HepG2 (cell line): ENCODE data around the gene SLC35E4.

Source experiments
- E2F1 ChIP-seq: sonication (generic); formaldehyde crosslinking; IDR thresholded peaks from 2 replicates; pipeline ENCODE4 v1.5.0; 2020; ENCODE audit warnings: missing genetic modification reagents
- SIN3A ChIP-seq: IDR thresholded peaks from 2 replicates; pipeline ENCODE4 v1.6.1; 2011; ENCODE audit warnings: low read depth, mild to moderate bottlenecking, control low read depth, low read length, borderline replicate concordance
- SMC3 ChIP-seq: IDR thresholded peaks from 2 replicates; pipeline ENCODE4 v1.6.1; 2011; ENCODE audit warnings: low read length, improper control_type of control experiment
- SUZ12 ChIP-seq: fragments of 150-350 bp; IDR thresholded peaks from 2 replicates; pipeline ENCODE4 v1.6.1; 2014; ENCODE audit warnings: low read depth, low read length
- ZNF180 ChIP-seq: sonication (generic); formaldehyde crosslinking; IDR thresholded peaks from 2 replicates; pipeline ENCODE4 v1.4.0; 2020; ENCODE audit warnings: low read depth, missing genetic modification reagents, borderline replicate concordance
- TF ChIP-seq, protein P1 (sequence below): sonication (generic); formaldehyde crosslinking; IDR thresholded peaks from 2 replicates; pipeline ENCODE4 v1.5.0; 2020; ENCODE audit warnings: mild to moderate bottlenecking, missing genetic modification reagents, moderate library complexity
- TF ChIP-seq, protein P2 (sequence below): sonication (generic); formaldehyde crosslinking; IDR thresholded peaks from 2 replicates; pipeline ENCODE4 v1.9.0; 2022; ENCODE audit warnings: low read depth, missing genetic modification reagents

DNA sequence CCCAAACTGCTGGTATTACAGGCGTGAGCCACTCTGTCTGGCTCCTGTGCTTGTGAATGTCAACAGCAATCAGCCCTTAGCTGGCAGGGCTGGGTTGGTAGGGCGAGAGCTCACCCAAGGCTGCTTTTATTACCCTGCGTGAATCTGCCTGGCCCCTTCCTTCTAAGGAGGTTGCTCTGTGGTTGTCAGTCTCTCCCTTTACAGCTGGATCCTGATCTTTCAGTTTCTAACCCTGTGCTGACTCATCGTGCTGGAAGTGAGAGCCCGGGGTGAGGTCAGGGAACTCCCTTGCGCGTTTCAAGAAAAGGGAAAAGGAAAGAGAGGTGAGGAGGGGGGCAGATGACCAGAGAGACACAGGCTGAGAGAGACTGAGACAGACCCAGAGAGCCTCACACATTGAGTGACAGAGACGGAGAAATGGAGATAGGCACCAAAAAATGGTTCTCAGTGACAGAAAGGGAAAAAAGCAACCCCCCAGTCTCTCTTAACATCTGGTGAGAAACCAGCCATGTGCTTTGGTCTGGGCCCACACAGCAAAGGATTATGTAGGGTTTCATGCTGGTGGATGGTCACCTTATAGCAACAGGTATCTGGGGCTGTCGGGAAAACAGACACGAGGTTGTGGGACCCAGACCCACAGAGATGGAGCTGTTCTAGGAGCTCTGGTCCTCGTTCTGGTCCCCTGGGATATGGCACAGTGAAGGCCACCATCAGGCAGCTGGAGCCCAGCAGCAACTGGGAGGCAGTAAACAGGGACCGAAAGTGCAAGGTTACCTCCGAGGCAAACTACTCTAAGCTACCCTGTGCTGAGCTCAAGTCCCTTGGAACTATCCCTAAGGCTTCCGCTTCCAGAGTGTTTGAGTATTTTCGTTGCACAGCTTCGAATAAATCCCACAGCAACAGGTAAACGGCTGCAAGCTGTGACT lies 26.1 kb upstream of the SLC35E4 start:
- TF ChIP-seq, protein P1, sequence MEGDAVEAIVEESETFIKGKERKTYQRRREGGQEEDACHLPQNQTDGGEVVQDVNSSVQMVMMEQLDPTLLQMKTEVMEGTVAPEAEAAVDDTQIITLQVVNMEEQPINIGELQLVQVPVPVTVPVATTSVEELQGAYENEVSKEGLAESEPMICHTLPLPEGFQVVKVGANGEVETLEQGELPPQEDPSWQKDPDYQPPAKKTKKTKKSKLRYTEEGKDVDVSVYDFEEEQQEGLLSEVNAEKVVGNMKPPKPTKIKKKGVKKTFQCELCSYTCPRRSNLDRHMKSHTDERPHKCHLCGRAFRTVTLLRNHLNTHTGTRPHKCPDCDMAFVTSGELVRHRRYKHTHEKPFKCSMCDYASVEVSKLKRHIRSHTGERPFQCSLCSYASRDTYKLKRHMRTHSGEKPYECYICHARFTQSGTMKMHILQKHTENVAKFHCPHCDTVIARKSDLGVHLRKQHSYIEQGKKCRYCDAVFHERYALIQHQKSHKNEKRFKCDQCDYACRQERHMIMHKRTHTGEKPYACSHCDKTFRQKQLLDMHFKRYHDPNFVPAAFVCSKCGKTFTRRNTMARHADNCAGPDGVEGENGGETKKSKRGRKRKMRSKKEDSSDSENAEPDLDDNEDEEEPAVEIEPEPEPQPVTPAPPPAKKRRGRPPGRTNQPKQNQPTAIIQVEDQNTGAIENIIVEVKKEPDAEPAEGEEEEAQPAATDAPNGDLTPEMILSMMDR (CRISPR knock-in tag): no peak
- no peak for TF ChIP-seq SMC3
- TF ChIP-seq E2F1 (CRISPR knock-in tag): no peak
- no peak for TF ChIP-seq SIN3A
- TF ChIP-seq, protein P2, sequence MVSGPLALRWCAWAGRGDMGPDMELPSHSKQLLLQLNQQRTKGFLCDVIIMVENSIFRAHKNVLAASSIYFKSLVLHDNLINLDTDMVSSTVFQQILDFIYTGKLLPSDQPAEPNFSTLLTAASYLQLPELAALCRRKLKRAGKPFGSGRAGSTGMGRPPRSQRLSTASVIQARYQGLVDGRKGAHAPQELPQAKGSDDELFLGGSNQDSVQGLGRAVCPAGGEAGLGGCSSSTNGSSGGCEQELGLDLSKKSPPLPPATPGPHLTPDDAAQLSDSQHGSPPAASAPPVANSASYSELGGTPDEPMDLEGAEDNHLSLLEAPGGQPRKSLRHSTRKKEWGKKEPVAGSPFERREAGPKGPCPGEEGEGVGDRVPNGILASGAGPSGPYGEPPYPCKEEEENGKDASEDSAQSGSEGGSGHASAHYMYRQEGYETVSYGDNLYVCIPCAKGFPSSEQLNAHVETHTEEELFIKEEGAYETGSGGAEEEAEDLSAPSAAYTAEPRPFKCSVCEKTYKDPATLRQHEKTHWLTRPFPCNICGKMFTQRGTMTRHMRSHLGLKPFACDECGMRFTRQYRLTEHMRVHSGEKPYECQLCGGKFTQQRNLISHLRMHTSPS (CRISPR knock-in tag): no peak
- no peak for TF ChIP-seq ZNF180 (CRISPR knock-in tag)
- TF ChIP-seq SUZ12: no peak
